HG03575 (cell line): ENCODE data around the gene RUSC1.
"Not testable (repeated sequence)": the region's sequence is repeated elsewhere in the genome, so short reads cannot be mapped to it uniquely, and the experiment has no call there.

Source experiments
- ATAC-seq: cut with Tn5 transposase; IDR thresholded peaks from one replicate; pipeline ENCODE4 v1.9.1; 2021; ENCODE audit not compliant: unreplicated experiment, insufficient number of reproducible peaks, low FRiP score; ENCODE audit errors: extremely low read depth

RUSC1 gene

GRCh38 chr1:155320661-155321617, at the start of gene RUSC1:
Gene RUSC1 (plus strand): TSS chr1:155320894. CDS start chr1:155321774, 880 bp downstream.
- no peak for ATAC-seq

DNA sequence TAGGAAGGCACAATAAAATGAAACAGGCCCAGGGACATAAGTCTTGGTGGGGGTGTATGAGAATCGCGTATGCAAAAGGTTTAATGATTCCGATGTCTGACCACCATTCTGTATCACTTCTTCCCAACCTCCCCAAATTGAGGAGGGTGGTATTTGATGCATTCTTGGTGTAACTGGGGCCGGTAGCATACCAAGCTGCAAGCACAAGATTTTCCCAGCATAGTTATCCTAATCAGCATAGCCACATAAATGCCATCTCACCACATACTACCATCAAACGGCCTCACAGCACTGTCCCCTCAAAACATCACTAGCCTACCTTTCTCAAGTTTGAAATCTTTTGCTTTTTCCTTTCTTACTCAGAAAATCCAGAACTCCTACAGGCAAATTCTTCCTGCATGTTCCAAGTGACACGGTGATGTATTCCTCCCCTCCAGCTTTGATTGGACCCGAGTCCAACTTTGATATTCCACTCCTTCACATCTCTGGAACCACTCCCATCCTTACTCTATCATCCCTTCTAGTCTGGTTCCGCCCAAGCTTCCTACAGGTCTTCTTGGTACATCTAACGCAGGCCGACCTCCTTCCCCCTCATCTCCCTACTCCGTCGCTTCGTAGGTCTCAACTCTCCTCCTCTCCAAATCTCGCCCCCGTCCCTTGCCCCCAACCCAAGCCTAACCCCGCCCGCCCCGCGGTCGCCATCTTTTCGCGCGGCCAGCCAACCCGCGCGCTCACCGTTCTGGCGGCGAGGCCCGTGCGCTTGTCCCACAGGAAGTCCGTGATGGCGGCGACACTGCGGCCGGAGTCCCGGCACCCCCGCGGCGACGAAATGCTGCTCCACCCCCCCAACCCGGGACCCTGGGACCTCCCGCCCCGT, 48.0 kb upstream of the RUSC1 start:
- no peak for ATAC-seq

DNA sequence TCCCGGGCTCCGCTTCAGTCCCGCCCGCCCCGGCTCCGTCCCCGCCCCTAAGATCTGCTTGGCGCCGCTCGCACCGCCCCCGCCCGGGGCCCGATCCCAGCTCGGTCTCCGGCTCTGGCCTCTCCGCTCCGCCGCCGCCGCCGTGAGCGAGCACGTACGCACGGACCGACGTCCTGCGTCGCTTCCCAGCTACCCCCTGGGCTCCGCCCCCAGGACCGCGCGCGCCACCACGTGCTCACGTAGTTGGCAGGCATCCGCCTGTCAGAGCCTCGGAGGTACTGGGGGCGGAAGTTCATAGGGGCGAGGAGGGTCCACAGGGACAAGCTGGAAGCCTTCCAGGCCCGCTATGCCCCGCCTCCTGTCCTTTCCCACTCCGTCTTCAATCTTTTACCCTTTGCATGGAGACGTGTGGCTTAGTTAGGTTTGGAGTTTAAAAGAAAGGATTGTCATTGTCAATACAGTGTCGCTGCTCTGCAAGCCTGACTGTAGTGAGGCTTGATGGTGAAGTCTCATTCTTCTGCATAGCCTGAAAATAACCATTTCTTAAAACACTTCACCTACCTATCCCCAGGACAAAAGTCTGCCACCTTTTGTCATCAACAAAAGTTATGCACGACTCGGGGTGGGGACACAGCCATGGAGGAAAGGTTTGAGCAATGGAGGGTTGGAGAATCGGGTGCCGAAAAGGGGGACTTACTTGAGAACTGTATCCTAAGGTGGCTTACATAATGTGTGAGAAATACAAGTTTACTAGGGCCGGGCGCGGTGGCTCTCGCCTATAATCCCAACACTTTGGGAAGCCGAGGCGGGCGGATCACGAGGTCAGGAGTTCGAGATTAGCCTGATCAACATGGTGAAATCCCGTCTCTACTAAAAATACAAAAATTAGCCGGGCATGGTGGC, 47.1 kb upstream of the RUSC1 start, which contains the start of gene CLK2:
Gene CLK2 (minus strand): TSS at position 162 of the 903 bp plus-strand sequence. CDS start 2,527 bp downstream, outside the sequence.
- no peak for ATAC-seq

DNA sequence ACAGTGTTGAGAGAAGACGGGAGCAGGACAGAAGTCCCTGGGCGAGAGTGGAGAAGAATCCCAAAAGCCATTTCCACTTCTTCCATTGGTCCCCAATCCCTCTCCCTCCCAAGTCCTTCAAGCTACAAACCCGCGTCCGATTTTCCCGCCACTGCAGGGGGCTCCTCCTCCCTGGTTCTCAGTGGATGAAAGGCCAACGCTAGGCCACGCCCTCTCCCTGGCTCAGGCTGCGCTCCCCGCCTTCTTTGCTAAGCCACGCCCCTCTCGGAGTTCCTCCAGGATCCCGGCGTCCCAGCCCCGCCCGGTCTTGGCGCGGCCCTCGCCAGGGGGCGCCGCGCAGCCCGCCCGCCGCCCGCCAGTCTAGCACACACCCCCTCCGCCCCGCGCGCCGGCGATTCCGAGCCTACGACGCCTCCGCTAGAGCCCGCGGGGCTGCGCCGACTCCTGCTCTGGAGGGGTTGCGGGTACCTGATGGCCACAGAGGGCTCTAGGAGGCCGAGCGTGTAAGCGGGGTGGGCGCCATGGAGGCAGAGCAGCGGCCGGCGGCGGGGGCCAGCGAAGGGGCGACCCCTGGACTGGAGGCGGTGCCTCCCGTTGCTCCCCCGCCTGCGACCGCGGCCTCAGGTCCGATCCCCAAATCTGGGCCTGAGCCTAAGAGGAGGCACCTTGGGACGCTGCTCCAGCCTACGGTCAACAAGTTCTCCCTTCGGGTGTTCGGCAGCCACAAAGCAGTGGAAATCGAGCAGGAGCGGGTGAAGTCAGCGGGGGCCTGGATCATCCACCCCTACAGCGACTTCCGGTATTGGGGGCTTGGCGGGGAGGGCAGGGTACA, 43.4 kb upstream of the RUSC1 start, which contains the start of gene HCN3:
Gene HCN3 (plus strand): TSS at position 394 of the 832 bp plus-strand sequence. CDS start 128 bp downstream, at position 522.
- no peak for ATAC-seq

DNA sequence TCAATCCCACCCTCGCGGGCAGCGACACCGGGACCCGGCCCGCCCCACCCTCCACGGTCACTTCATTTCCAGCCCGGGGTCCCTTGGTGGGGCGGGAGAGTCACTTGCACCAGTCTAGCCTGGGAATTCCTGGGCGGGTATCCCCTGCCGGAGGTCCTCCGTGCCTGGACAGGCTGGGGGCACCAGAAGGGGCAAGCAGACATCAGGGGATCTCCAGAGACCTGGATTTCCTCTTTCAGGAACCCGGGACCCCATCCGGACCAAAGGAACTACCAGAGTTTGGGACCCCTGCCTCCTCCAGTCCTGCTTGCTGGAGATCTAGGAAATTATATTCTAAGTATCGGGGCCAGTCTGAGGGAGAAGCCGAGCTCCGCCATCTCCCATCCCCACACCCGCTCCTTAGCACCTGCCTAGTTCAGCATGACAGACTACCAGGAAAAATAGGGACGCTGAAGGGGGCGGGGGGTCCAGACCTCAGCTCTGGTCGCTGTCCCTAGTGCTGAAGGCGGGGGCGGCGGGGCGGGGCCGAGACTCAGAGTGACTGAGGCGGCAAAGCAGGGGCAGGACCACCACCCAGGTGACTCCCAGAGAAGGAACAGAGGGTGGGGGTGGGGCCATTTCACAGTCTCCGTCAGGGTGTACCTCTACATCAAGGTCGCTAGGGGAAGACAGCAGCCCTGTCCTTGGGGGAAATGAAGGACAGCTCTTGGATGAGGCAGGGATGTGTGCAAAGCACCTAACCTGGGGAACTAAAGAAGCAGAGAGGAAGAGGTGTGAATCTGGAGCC, 42.6 kb upstream of the RUSC1 start:
- ATAC-seq, result no peak

- no peak for ATAC-seq
These were observed 42.0 kb upstream of the RUSC1 start for GRCh38 chr1:155278689-155279160.

GRCh38 chr1:155279268-155279667, 41.4 kb upstream of the RUSC1 start:
- ATAC-seq, result no peak

GRCh38 chr1:155282488-155283091, 38.1 kb upstream of the RUSC1 start:
- no peak for ATAC-seq

GRCh38 chr1:155284476-155284875, 36.2 kb upstream of the RUSC1 start:
- no peak for ATAC-seq

DNA sequence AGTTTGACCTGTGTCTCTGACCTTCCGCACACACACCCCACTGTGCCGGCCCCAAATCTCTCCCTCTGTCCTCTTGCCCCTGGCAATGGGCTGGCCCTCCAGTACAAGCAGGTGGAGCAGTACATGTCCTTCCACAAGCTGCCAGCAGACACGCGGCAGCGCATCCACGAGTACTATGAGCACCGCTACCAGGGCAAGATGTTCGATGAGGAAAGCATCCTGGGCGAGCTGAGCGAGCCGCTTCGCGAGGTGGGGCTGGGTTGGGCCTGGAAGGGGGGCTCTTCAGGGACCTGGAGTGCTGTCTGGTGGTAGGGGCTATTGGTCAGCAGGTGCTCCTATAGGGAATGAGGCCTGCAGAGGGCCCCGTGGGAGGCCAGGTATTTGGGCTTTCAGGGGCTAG, 35.6 kb upstream of the RUSC1 start:
- ATAC-seq, result no peak

- ATAC-seq, result no peak
These were observed 35.1 kb upstream of the RUSC1 start for GRCh38 chr1:155285631-155286044.

GRCh38 chr1:155286544-155286943, 34.1 kb upstream of the RUSC1 start:
- no peak for ATAC-seq

- ATAC-seq, result no peak
These were observed 32.6 kb upstream of the RUSC1 start for GRCh38 chr1:155287987-155288543.

DNA sequence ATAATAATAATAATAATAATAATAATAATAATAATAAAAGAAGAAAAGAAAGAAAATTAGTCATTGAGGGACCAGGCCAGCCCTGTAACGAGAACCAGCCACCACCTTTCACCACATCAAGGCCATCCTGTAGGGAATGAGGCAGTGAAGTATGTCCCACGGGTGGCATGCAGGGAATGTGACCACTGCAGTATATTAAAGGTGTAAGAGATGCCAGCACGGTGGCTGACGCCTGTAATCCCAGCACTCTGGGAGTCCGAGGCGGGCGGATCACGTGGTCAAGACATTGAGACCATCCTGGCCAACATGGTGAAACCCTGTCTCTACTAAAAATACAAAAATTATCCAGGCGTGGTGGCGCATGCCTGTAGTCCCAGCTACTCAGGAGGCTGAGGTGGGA, 29.7 kb upstream of the RUSC1 start:
- ATAC-seq, result not testable (repeated sequence)

DNA sequence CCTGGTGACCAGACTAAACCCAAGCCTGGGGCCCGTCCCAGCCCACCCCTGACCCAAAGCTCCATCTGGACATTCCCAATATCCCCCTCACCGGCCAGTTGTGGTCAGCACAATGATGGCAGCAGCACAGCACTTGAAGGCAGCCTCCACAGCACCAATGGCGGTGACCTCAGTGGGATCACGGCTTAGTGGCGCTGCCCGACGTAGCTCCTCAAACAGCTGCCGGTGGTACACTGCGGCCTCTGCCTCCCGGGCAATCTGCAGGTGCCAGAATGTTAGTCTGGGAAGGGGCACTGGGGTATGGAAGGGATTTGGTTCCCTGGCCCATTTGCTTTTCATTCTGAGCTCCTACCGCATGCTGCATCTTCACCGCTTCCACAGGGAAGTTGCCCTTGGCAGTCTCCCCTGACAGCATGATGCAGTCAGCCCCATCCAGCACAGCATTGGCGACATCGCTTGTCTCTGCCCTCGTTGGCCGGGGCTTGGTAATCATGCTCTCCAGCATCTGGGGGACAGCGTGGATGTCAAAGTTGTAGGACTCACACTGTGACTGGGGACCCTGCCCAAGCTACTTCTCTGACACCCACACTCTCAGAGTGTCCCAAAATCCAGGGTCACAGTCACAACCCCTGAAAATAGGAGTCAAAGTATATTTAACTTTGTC, 27.5 kb upstream of the RUSC1 start:
- no peak for ATAC-seq
